Heart left ventricle (tissue), 13 donors: ENCODE measurements around the gene CMBL.

Experiments
- POLR2A ChIP-seq, 2 donors: fragments of 450-650 bp; IDR thresholded peaks; one replicate each; pipeline ENCODE4 v1.6.1; 2017; ENCODE audit warnings: antibody characterized with exemption in 2 of 2, mild to moderate bottlenecking in 2 of 2, moderate library complexity in 2 of 2
- TF ChIP-seq, protein P1 (sequence below), 12 donors: fragments of 200-600 bp; sonication (generic) in 4 of 12; IDR thresholded peaks; one replicate each; pipeline versions ENCODE4 v1.5.0 to v1.8.0; 2018 to 2022; ENCODE audit warnings: antibody characterized with exemption in 12 of 12, mild to moderate bottlenecking in 5 of 12
- donor health status: ischemic (EF 13 %, LVEDD 7.1; RV severe dilation, severe dysfunction).
- donor health status: DM: no; HTN: yes; CAD: no.
- donor health status: DM: no; HTN: no; CAD: no.
- donor health status: ischemic (EF 25% LVEDD 6.9; RV normal size, moderate dysfunction).
- donor health status: ischemic (EF 25% LVEDD 5.7; RV mildly dilated, moderate dysfunction).
- donor health status: ischemic (EF 35%, LVEDD 5.7; RV mildly dilated, moderate dysfunction).
- donor health status: nonischemic (EF 11% LVEDD 7.7; RV severe dilation, severe dysfunction).
- donor health status: DM: yes; HTN: yes; CAD: no.
- donor health status: PGD.
- donor health status: ischemic (EF 29% LVEDD 5.4; RV normal size, mild dysfunction).
- donor health status: nonischemic (EF 23%, LVEDD 6.1; RV moderate dilation, normal function).

GRCh38 chr5:10275460-10275859 is 32.2 kb downstream of the CMBL start:
- TF ChIP-seq, protein P1, sequence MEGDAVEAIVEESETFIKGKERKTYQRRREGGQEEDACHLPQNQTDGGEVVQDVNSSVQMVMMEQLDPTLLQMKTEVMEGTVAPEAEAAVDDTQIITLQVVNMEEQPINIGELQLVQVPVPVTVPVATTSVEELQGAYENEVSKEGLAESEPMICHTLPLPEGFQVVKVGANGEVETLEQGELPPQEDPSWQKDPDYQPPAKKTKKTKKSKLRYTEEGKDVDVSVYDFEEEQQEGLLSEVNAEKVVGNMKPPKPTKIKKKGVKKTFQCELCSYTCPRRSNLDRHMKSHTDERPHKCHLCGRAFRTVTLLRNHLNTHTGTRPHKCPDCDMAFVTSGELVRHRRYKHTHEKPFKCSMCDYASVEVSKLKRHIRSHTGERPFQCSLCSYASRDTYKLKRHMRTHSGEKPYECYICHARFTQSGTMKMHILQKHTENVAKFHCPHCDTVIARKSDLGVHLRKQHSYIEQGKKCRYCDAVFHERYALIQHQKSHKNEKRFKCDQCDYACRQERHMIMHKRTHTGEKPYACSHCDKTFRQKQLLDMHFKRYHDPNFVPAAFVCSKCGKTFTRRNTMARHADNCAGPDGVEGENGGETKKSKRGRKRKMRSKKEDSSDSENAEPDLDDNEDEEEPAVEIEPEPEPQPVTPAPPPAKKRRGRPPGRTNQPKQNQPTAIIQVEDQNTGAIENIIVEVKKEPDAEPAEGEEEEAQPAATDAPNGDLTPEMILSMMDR (IDR thresholded peaks at IDR 0.05) = no peak
- no peak for TF ChIP-seq POLR2A (IDR thresholded peaks at IDR 0.05)
